ENCODE results near the gene SPAG16.

- TF ChIP-seq POU6F1 (CRISPR knock-in tag; IDR thresholded peaks at IDR 0.05; ENCODE audit: borderline replicate concordance, low read depth) (no peak), CSRNP3 (CRISPR knock-in tag; IDR thresholded peaks at IDR 0.05) (no peak), OSR1 (CRISPR knock-in tag; IDR thresholded peaks at IDR 0.05) (no peak), ARNTL (CRISPR knock-in tag; IDR thresholded peaks at IDR 0.05; ENCODE audit: borderline replicate concordance, low read depth) (no peak), CREB5 (CRISPR knock-in tag; IDR thresholded peaks at IDR 0.05; ENCODE audit: low read depth) (no peak), ZFP3 (CRISPR knock-in tag; IDR thresholded peaks at IDR 0.05) (no peak)
Observed at GRCh38 chr2:213246497-213247281, 37.6 kb upstream of the SPAG16 start.
